ENCODE data around the gene CHRNA3.

DNA sequence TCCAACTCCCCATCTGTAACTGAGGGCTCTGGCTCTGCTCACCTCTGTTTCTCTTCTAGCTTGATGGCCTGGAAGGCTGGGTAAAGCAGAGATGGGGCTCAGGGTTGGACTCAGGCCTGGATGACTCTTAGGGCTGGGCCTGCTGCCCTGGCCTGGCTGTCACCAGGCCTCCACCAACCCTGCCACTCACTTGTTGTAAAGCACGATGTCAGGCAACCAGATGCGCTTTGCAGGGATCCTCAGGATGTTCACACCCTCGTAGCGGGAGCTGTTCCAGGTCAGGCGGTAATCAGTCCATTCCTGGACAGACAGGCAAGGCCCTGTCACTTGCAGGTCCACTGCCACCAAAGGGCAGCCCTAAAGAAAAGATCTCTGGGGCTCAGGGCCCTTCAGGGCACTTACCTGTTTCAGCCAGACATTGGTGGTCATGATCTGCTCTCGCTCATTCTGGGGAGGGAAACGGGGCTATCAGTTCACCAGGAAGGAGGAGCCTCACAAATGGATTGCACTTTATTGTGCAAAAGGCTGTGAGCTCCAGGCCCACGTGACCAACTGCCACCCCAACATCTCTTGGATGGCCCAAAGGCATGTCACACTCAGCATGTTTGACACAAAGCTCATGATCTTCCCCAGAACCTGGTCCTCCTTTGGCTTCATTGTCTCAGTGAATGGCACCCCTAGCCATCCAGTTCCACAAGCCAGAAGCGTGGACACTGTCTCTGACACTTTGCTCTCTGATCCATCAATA lies 10.3 kb upstream of the CHRNA3 start:
- TF ChIP-seq, protein P1, sequence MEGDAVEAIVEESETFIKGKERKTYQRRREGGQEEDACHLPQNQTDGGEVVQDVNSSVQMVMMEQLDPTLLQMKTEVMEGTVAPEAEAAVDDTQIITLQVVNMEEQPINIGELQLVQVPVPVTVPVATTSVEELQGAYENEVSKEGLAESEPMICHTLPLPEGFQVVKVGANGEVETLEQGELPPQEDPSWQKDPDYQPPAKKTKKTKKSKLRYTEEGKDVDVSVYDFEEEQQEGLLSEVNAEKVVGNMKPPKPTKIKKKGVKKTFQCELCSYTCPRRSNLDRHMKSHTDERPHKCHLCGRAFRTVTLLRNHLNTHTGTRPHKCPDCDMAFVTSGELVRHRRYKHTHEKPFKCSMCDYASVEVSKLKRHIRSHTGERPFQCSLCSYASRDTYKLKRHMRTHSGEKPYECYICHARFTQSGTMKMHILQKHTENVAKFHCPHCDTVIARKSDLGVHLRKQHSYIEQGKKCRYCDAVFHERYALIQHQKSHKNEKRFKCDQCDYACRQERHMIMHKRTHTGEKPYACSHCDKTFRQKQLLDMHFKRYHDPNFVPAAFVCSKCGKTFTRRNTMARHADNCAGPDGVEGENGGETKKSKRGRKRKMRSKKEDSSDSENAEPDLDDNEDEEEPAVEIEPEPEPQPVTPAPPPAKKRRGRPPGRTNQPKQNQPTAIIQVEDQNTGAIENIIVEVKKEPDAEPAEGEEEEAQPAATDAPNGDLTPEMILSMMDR (IDR thresholded peaks at IDR 0.05), result no peak
- TF ChIP-seq POLR2A (IDR thresholded peaks at IDR 0.05), result no peak
